Measurements from ENCODE around the gene HOXB13.

Gene HOXB13

GRCh38 chr17:48728232-48729231 is at the start of gene HOXB13:
Gene HOXB13 (minus strand): TSS chr17:48728750. CDS start chr17:48728593, 157 bp downstream.
- no peak for DNase-seq

- DNase-seq = no peak
Measured at GRCh38 chr17:48776602-48777001, 48.1 kb upstream of the HOXB13 start.

GRCh38 chr17:48773245-48773644 is 44.7 kb upstream of the HOXB13 start:
- DNase-seq = no peak

GRCh38 chr17:48770954-48771353 is 42.4 kb upstream of the HOXB13 start:
- DNase-seq = no peak

- no peak for DNase-seq
Measured at GRCh38 chr17:48769009-48769675, 40.6 kb upstream of the HOXB13 start.

- no peak for DNase-seq
Measured at GRCh38 chr17:48767263-48767774, 38.8 kb upstream of the HOXB13 start.

GRCh38 chr17:48761114-48761513 is 32.6 kb upstream of the HOXB13 start:
- DNase-seq = no peak

GRCh38 chr17:48760411-48760810 is 31.9 kb upstream of the HOXB13 start:
- no peak for DNase-seq

GRCh38 chr17:48759288-48759687 is 30.7 kb upstream of the HOXB13 start:
- DNase-seq = no peak

GRCh38 chr17:48757524-48757961 is 29.0 kb upstream of the HOXB13 start:
- DNase-seq = peak; percentile 6

- DNase-seq = no peak
Measured at GRCh38 chr17:48756830-48757251, 28.3 kb upstream of the HOXB13 start.

- DNase-seq = no peak
Measured at GRCh38 chr17:48755356-48755755, 26.8 kb upstream of the HOXB13 start.

- DNase-seq = no peak
Measured at GRCh38 chr17:48754500-48755261, 26.1 kb upstream of the HOXB13 start.

GRCh38 chr17:48753794-48754499 is 25.4 kb upstream of the HOXB13 start:
- DNase-seq = no peak

- DNase-seq = no peak
Measured at GRCh38 chr17:48752399-48753288, 24.1 kb upstream of the HOXB13 start.

GRCh38 chr17:48751733-48752398 is 23.3 kb upstream of the HOXB13 start:
- no peak for DNase-seq

- DNase-seq = no peak
Measured at GRCh38 chr17:48751172-48751571, 22.6 kb upstream of the HOXB13 start.

- DNase-seq = no peak
Measured at GRCh38 chr17:48749621-48750553, 21.3 kb upstream of the HOXB13 start.
